HepG2 (cell line): Measurements from ENCODE around the gene KCNJ4. TPM values are rescaled to one million over a fixed set of nuclear protein-coding genes. Genes with fewer than 3 reads are reported as not detected.

Source experiments
- ATAC-seq: fragments of 200-7000 bp; cut with Tn5 transposase; 3 replicates; pipeline ENCODE4 v1.9.1; 2020; ENCODE audit warnings: mild to moderate bottlenecking, moderate library complexity
- BruUV-seq: library from RNA; stranded (reverse); fragments of 400-500 nt; replicated peaks from 2 replicates; lab custom pipeline; 2021; lab: Mats Ljungman, UMichigan
- CTCF ChIA-PET: fragments of 300-600 bp; formaldehyde crosslinking; extraction: SDS; loops from one replicate; lab custom pipeline; 2021; ENCODE audit warnings: low total read pairs, inconsistent platforms, low intra/inter-chr PET ratio; lab: Yijun Ruan, JAX
- POLR2A ChIA-PET: fragments of 350-600 bp; sonication (Branson Sonifier 250); formaldehyde crosslinking; loops from one replicate; lab custom pipeline; 2020; ENCODE audit warnings: antibody characterized with exemption, inconsistent platforms; lab: Yijun Ruan, JAX
- DNase-seq: peaks from one replicate; pipeline ENCODE4 v3.0.0-alpha.2; 2015; ENCODE audit warnings: low spot score
- FAIRE-seq: peaks from 3 replicates; lab custom pipeline; 2011; peaks lifted over from hg19 to GRCh38; lab: Jason Lieb, UNC
- H2AFZ ChIP-seq: one replicate; pipeline ENCODE4 v1.6.1; 2011; ENCODE audit warnings: low read length, inconsistent platforms
- H3K27ac ChIP-seq: fragments of 300-600 bp; 3 replicates; pipeline ENCODE4 v1.8.0; 2011; ENCODE audit warnings: mixed run types, mild to moderate bottlenecking, mixed read lengths, low read length, inconsistent platforms; ENCODE audit not compliant: insufficient read depth; ENCODE audit errors: extremely low read length
- H3K27me3 ChIP-seq, 2 experiments: fragments of 200-600 bp in 1 of 2; 2 replicates in 1 of 2; 3 replicates in 1 of 2; pipeline versions ENCODE4 v1.6.0 to v1.8.0; 2011; ENCODE audit warnings: low read length in 2 of 2, mild to moderate bottlenecking in 2 of 2, moderate library complexity in 2 of 2, inconsistent platforms in 1 of 2; ENCODE audit not compliant: insufficient read depth in 2 of 2, control insufficient read depth in 1 of 2
- H3K36me3 ChIP-seq, 2 experiments: fragments of 200-600 bp in 1 of 2; replicated peaks in 1 of 2; 2 replicates in 1 of 2; 3 replicates in 1 of 2; pipeline versions ENCODE4 v1.5.1 to v1.8.0; 2011; ENCODE audit warnings: low read length in 2 of 2, inconsistent platforms in 1 of 2; ENCODE audit not compliant: insufficient read depth in 2 of 2, control insufficient read depth in 1 of 2
- H3K4me1 ChIP-seq: 2 replicates; pipeline ENCODE4 v1.5.1; 2012; ENCODE audit warnings: low read length, inconsistent platforms; ENCODE audit not compliant: insufficient read depth
- H3K4me2 ChIP-seq: 2 replicates; pipeline ENCODE4 v1.6.0; 2011; ENCODE audit warnings: low read depth, low read length, inconsistent platforms
- H3K4me3 ChIP-seq, 3 experiments: fragments of 200-600 bp in 1 of 3; sonication (generic), shearing (Covaris generic) in 1 of 3; replicated peaks in 1 of 3; 2 replicates each; pipeline ENCODE4 v1.5.1; 2011 to 2016; ENCODE audit warnings: low read length in 3 of 3, inconsistent platforms in 2 of 3, low read depth in 2 of 3, mild to moderate bottlenecking in 2 of 3, control low read depth in 1 of 3, mixed read lengths in 1 of 3; ENCODE audit not compliant: insufficient read depth in 1 of 3
- H3K79me2 ChIP-seq: one replicate; pipeline ENCODE4 v1.6.1; 2011; ENCODE audit warnings: low read length, inconsistent platforms; ENCODE audit not compliant: insufficient read depth
- H3K9ac ChIP-seq: 2 replicates; pipeline ENCODE4 v1.6.0; 2011; ENCODE audit warnings: mild to moderate bottlenecking, low read depth, low read length, inconsistent platforms; ENCODE audit not compliant: insufficient read depth
- H3K9me3 ChIP-seq: 2 replicates; pipeline ENCODE4 v1.5.1; 2012; ENCODE audit warnings: mild to moderate bottlenecking, low read length
- H4K20me1 ChIP-seq: 2 replicates; pipeline ENCODE4 v1.6.0; 2011; ENCODE audit warnings: inconsistent platforms, mild to moderate bottlenecking, low read length, moderate library complexity; ENCODE audit not compliant: insufficient read depth
- FIP1L1 ChIP-seq: fragments of 200-400 bp; formaldehyde crosslinking; IDR thresholded peaks from 2 replicates; pipeline ENCODE4 v1.6.1; 2018; ENCODE audit warnings: low read depth, mild to moderate bottlenecking, low read length, moderate library complexity, borderline replicate concordance; ENCODE audit not compliant: insufficient read depth
- KMT2B ChIP-seq: IDR thresholded peaks from 2 replicates; pipeline ENCODE4 v1.6.1; 2016; ENCODE audit warnings: missing genetic modification reagents, missing compliant biosample characterization
- POLR2G ChIP-seq: fragments of 200-400 bp; formaldehyde crosslinking; IDR thresholded peaks from 2 replicates; pipeline ENCODE4 v1.6.1; 2018; ENCODE audit warnings: mild to moderate bottlenecking, low read depth, low read length, moderate library complexity
- SIN3B ChIP-seq: fragments of 150-350 bp; IDR thresholded peaks from 2 replicates; pipeline ENCODE4 v1.6.1; 2014; ENCODE audit warnings: low read length
- ZMYM3 ChIP-seq: sonication (generic); formaldehyde crosslinking; IDR thresholded peaks from 2 replicates; pipeline ENCODE4 v1.5.1; 2020; ENCODE audit warnings: mild to moderate bottlenecking, missing genetic modification reagents
- ZNF709 ChIP-seq: sonication (generic); formaldehyde crosslinking; IDR thresholded peaks from 2 replicates; pipeline ENCODE4 v1.5.0; 2020; ENCODE audit warnings: mild to moderate bottlenecking, missing genetic modification reagents
- WGBS: methylation state at CpG from one replicate; pipeline ENCODE4 v1.1.6; 2017; ENCODE audit warnings: low lambda C conversion rate; 5-methylcytosine and 5-hydroxymethylcytosine counted together
- in situ Hi-C: cut with HindIII; loops from 2 replicates; pipeline ENCODE4 v1.10.0; 2017; ENCODE audit warnings: low pct_unique_long_range_greater_than_20kb; ENCODE audit not compliant: extremely low pct_ligation_motif_present
- intact Hi-C: fragments of 100-400 bp; cut with micrococcal nuclease; formaldehyde crosslinking; loops from one replicate; pipeline ENCODE4 v1.10.0; 2022; ENCODE audit not compliant: unreplicated experiment
- polyA plus RNA-seq, 8 experiments: library from polyadenylated mRNA; depleted of rRNA in 3 of 8; stranded (reverse) in 7 of 8; unstranded in 1 of 8; fragments of >200 nt; fragmentation: Illumina TruSeq in 4 of 8; extraction: Trizol in 4 of 8; gene quantifications; 2 replicates each; pipeline versions ENCODE4 v1.2.1 to v1.2.3, GENCODE V29; 2011 to 2016; ENCODE audit warnings: low read depth in 4 of 8, missing spikeins in 1 of 8, mixed read lengths in 1 of 8; ENCODE audit not compliant: insufficient read depth in 1 of 8
- total RNA-seq, 5 experiments: library from RNA; depleted of rRNA; stranded (reverse); fragments of >200 nt; fragmentation: Illumina TruSeq; extraction: Trizol; gene quantifications; 2 replicates each; pipeline ENCODE4 v1.2.3, GENCODE V29; 2016; ENCODE audit warnings: low read depth in 1 of 5
- TF ChIP-seq, protein P1 (sequence below): sonication (generic); formaldehyde crosslinking; IDR thresholded peaks from 2 replicates; pipeline ENCODE4 v1.5.0; 2020; ENCODE audit warnings: missing genetic modification reagents
- TF ChIP-seq, protein P2 (sequence below): sonication (generic); formaldehyde crosslinking; IDR thresholded peaks from 2 replicates; pipeline ENCODE4 v1.9.0; 2021; ENCODE audit warnings: missing genetic modification reagents, borderline replicate concordance

KCNJ4 gene
- total and polyA plus RNA-seq, 2 of the 13 experiments (the other 11 are each of a cell fraction or from before 2014, with no cell fraction given), result not detected

DNA sequence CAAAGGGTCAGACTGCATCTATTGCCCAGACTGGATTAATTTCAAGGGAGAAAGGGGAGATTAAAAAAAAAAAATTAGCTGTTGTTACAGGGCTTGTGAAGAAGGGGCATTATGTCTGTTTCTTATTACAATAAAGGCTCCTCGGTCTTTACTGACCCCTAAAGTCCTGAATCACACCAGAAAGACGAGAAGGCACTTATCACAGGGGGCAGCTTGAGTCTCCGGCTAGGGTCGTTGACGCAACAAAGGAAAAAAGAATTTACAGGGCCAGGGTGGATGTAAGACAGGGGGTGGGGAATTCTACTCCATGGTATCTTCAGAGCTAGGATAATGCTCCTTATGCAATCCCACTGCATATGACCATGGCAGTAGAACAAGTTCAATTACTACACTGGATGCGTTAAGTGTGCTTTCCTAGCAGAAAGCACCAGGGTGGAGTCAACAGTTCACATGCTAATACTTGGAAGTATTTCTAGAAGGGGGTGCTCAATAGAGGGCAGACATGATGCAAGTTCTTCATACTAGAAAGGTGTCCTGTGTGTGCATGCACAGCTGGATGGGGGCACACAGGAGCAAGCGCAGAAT, 34.7 kb upstream of the KCNJ4 start:
- ChIA-PET CTCF (no interaction called here), POLR2A (interaction anchor here (2.7 to 3.6 kb wide), 2 partner anchors 8 to 12 kb away, joined by 16 to 18 read pairs; no protein-coding TSS in a partner anchor)
- FAIRE-seq, result no peak
- WGBS, result 97% methylated on average over 6 of the region's 7 CpGs
- Histone ChIP-seq H3K27ac (peak overlapping the region; percentile 34), H3K9ac (no peak overlapping the region), H3K36me3 (peaks cover 31 to 80% of the 10 kb centered on the region in 2 experiments), H3K4me3 (no peak overlapping the region), H2AFZ (no peak overlapping the region), H4K20me1 (no peaks in the 10 kb centered on the region), H3K9me3 (no peaks in the 10 kb centered on the region), H3K79me2 (no peaks in the 10 kb centered on the region), H3K4me1 (peaks cover 34% of the 10 kb centered on the region), H3K27me3 (no peaks in the 10 kb centered on the region), H3K4me2 (no peak overlapping the region)
- in situ Hi-C loops (no loop called here), intact Hi-C loops (no loop called here)
- DNase-seq, result no peak
- no peak for ATAC-seq
- TF ChIP-seq POLR2G (peak; percentile 12; the same call in 1 of the 2 replicates), ZMYM3 (CRISPR knock-in tag) (no peak), KMT2B (CRISPR knock-in tag) (no peak), ZNF709 (CRISPR knock-in tag) (no peak), SIN3B (no peak), FIP1L1 (no peak)
- TF ChIP-seq, protein P1, sequence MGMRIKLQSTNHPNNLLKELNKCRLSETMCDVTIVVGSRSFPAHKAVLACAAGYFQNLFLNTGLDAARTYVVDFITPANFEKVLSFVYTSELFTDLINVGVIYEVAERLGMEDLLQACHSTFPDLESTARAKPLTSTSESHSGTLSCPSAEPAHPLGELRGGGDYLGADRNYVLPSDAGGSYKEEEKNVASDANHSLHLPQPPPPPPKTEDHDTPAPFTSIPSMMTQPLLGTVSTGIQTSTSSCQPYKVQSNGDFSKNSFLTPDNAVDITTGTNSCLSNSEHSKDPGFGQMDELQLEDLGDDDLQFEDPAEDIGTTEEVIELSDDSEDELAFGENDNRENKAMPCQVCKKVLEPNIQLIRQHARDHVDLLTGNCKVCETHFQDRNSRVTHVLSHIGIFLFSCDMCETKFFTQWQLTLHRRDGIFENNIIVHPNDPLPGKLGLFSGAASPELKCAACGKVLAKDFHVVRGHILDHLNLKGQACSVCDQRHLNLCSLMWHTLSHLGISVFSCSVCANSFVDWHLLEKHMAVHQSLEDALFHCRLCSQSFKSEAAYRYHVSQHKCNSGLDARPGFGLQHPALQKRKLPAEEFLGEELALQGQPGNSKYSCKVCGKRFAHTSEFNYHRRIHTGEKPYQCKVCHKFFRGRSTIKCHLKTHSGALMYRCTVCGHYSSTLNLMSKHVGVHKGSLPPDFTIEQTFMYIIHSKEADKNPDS (CRISPR knock-in tag), result no peak
- TF ChIP-seq, protein P2, sequence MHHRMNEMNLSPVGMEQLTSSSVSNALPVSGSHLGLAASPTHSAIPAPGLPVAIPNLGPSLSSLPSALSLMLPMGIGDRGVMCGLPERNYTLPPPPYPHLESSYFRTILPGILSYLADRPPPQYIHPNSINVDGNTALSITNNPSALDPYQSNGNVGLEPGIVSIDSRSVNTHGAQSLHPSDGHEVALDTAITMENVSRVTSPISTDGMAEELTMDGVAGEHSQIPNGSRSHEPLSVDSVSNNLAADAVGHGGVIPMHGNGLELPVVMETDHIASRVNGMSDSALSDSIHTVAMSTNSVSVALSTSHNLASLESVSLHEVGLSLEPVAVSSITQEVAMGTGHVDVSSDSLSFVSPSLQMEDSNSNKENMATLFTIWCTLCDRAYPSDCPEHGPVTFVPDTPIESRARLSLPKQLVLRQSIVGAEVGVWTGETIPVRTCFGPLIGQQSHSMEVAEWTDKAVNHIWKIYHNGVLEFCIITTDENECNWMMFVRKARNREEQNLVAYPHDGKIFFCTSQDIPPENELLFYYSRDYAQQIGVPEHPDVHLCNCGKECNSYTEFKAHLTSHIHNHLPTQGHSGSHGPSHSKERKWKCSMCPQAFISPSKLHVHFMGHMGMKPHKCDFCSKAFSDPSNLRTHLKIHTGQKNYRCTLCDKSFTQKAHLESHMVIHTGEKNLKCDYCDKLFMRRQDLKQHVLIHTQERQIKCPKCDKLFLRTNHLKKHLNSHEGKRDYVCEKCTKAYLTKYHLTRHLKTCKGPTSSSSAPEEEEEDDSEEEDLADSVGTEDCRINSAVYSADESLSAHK (CRISPR knock-in tag), result no peak
- no TSS peak for BruUV-seq
